Keratinocyte (primary cell): Measurements from ENCODE around the gene DDRGK1.

Experiments
- CTCF ChIP-seq, 3 experiments: IDR thresholded peaks in 1 of 3; conservative IDR thresholded peaks in 1 of 3; optimal IDR thresholded peaks in 1 of 3; 2 replicates in 2 of 3; 3 replicates in 1 of 3; pipeline versions ENCODE3 to v1.5.1; 2011; ENCODE audit warnings: low read length in 3 of 3, mild to moderate bottlenecking in 3 of 3, moderate library complexity in 2 of 3, control low read depth in 1 of 3, inconsistent platforms in 1 of 3; ENCODE audit not compliant: insufficient read depth in 2 of 3; ENCODE audit errors: extremely low read depth in 1 of 3
- EZH2 ChIP-seq: IDR thresholded peaks from one replicate; pipeline ENCODE4 v1.6.1; 2012; ENCODE audit warnings: inconsistent platforms, mild to moderate bottlenecking, low read length, moderate library complexity

- no peak for TF ChIP-seq CTCF (optimal IDR thresholded peaks at IDR 0.05 in 1 of 3, IDR thresholded peaks at IDR 0.05 in 1 of 3, conservative IDR thresholded peaks at IDR 0.05 in 1 of 3; ENCODE audit: extremely low read depth in 1 of 3, insufficient read depth in 2 of 3, low read length in 3 of 3)
- TF ChIP-seq EZH2, result no peak
Measured at GRCh38 chr20:3174442-3175261, 29.8 kb downstream of the DDRGK1 start.
